ENCODE measurements around the gene PHGDH. TPM values are rescaled to one million over a fixed set of nuclear protein-coding genes. Genes with fewer than 3 reads are reported as not detected.
A peak's percentile ranks its signal among the peaks of the same experiment; 100 is the strongest.

PHGDH gene
- polyA plus RNA-seq, 1 donor, result 139 TPM

DNA sequence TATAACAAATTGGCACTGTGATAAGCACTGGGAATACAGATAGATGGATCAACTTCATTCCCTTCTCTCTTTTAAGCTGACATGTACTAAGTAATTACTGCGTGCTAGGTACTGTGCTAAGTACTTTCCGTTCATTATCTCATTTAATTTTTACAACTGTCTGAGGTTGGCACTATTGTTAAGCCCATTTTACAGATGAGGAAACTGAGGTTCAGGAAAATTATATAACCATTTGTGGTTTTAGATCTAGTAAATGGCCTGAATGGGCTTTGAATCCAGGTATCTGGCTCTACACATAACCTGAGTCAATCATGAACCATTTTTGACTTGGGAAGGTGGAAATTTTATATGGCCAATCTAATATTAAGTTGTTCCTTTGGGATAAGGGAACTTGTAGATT lies 60.6 kb downstream of the PHGDH start:
- no peak for DNase-seq
- H3K4me3 ChIP-seq (ENCODE audit: low read length), result no peak overlapping the region
- no peaks in the 10 kb centered on the region for H3K36me3 ChIP-seq (ENCODE audit: control insufficient read depth, insufficient read depth, low read length)
- peaks cover 52% of the 10 kb centered on the region for H3K4me1 ChIP-seq (ENCODE audit: control insufficient read depth, insufficient read depth, low read length)
- no CpG with 5 or more reads among the region's 2 CpGs for WGBS (ENCODE audit: insufficient coverage, low lambda C conversion rate)
- H3K27me3 ChIP-seq (ENCODE audit: control insufficient read depth, insufficient read depth, low read length), result no peaks in the 10 kb centered on the region
- H3K27ac ChIP-seq (ENCODE audit: low read length), result no peak overlapping the region
- H3K9me3 ChIP-seq (ENCODE audit: control insufficient read depth, low read depth, low read length), result no peaks in the 10 kb centered on the region

DNA sequence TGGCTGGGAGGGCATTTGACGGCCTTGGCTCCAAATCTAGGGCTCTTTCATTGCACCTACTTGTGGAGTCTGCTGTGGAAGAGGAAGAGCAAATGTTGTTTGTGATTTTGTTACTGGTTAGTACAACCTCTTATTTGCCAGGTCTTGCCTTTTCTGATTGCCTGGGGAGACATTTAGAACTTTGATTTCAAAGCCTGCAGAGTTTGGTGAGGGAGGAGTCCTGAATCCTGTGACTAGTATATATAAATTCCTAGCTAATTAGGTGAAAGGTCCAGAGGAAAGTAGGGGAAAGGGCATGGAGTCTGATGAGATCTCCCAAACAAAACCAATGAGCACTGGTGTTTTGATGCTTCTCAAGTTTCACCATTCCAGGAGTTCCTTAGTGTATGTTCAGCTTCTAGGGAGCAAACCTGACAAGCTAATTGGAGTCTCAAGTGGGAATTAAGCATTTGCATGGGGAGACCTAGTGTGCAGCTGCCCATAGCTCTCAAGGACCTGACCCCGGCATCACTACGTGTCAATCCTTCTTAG lies 62.0 kb downstream of the PHGDH start:
- H3K9me3 ChIP-seq (ENCODE audit: control insufficient read depth, low read depth, low read length), result no peaks in the 10 kb centered on the region
- peak; percentile 70 to 86 for DNase-seq
- no peaks in the 10 kb centered on the region for H3K27me3 ChIP-seq (ENCODE audit: control insufficient read depth, insufficient read depth, low read length)
- H3K27ac ChIP-seq (ENCODE audit: low read length), result peak overlapping the region; percentile 94
- H3K4me3 ChIP-seq (ENCODE audit: low read length), result no peak overlapping the region
- peaks cover 52% of the 10 kb centered on the region for H3K4me1 ChIP-seq (ENCODE audit: control insufficient read depth, insufficient read depth, low read length)
- no CpG with 5 or more reads among the region's 3 CpGs for WGBS (ENCODE audit: insufficient coverage, low lambda C conversion rate)
- H3K36me3 ChIP-seq (ENCODE audit: control insufficient read depth, insufficient read depth, low read length), result no peaks in the 10 kb centered on the region

DNA sequence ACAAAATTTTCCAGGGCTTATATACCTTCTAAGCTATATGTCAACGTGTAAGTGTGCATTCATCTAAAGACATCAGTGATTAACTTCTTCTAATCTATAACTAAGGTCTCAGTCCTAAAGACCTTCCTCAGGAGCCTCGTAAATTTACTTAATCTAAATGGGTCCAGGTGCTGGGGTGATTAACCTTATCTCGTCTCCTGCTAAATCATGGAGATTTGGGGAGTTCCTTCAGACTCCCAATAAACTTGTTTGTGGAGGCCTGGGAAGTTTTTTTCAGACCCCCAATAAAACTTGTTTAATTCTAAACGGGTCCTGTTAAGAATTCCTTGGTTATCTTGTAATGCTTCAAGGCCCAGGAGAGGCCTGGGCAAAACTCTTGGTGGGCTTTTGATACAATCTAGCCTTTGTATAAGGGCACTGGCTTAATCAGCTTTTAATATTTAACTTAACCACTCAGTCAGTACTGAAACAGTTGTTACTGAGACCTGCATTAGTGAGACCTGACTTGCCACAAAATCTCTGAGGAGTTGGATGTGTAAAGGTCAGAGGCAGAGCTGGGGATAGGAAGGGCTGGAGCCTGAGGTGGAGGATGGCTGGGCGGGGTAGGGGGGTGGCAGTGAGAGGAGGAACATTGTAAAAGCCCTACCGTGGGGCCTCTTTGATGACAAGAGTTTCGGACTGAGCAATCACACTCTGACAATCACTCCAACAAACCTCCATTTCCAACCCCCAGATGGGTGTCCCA lies 63.2 kb downstream of the PHGDH start:
- no peaks in the 10 kb centered on the region for H3K36me3 ChIP-seq (ENCODE audit: control insufficient read depth, insufficient read depth, low read length)
- H3K4me1 ChIP-seq (ENCODE audit: control insufficient read depth, insufficient read depth, low read length), result peaks cover 51% of the 10 kb centered on the region
- WGBS (ENCODE audit: insufficient coverage, low lambda C conversion rate), result no CpG with 5 or more reads among the region's 7 CpGs

DNA sequence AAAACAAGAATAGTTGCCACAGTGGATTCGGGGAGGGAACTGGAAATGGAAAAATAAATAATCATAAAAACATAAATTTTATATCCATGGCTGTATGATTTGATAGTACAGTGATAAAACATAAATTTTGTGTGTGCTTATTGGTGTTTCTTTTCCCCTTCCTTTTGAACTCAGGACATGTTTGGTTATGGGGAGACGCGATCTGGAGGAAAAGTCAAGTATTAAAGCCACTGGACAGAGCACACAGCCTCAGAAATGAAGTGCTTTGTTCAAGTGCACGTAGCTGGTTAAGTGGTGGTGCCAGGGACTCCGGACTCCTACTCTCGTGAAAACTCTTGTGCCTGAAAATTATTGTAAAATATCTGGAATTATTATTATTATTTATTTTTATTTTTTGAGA lies 66.6 kb downstream of the PHGDH start:
- no peaks in the 10 kb centered on the region for H3K27me3 ChIP-seq (ENCODE audit: control insufficient read depth, insufficient read depth, low read length)
- H3K4me1 ChIP-seq (ENCODE audit: control insufficient read depth, insufficient read depth, low read length), result peaks cover 45% of the 10 kb centered on the region
- 100% methylated on average over 2 of the region's 6 CpGs for WGBS (ENCODE audit: insufficient coverage, low lambda C conversion rate)
- H3K4me3 ChIP-seq (ENCODE audit: low read length), result no peak overlapping the region
- H3K27ac ChIP-seq (ENCODE audit: low read length), result no peak overlapping the region
- DNase-seq, result no peak
- H3K36me3 ChIP-seq (ENCODE audit: control insufficient read depth, insufficient read depth, low read length), result no peaks in the 10 kb centered on the region
- H3K9me3 ChIP-seq (ENCODE audit: control insufficient read depth, low read depth, low read length), result no peaks in the 10 kb centered on the region

More for the DNA sequence above, 63.2 kb downstream of the PHGDH start:
- H3K27me3 ChIP-seq (ENCODE audit: control insufficient read depth, insufficient read depth, low read length), result no peaks in the 10 kb centered on the region
- no peaks in the 10 kb centered on the region for H3K9me3 ChIP-seq (ENCODE audit: control insufficient read depth, low read depth, low read length)
- no peak overlapping the region for H3K4me3 ChIP-seq (ENCODE audit: low read length)
- peak; percentile 86 to 94 for DNase-seq
- H3K27ac ChIP-seq (ENCODE audit: low read length), result peak overlapping the region; percentile 94

DNA sequence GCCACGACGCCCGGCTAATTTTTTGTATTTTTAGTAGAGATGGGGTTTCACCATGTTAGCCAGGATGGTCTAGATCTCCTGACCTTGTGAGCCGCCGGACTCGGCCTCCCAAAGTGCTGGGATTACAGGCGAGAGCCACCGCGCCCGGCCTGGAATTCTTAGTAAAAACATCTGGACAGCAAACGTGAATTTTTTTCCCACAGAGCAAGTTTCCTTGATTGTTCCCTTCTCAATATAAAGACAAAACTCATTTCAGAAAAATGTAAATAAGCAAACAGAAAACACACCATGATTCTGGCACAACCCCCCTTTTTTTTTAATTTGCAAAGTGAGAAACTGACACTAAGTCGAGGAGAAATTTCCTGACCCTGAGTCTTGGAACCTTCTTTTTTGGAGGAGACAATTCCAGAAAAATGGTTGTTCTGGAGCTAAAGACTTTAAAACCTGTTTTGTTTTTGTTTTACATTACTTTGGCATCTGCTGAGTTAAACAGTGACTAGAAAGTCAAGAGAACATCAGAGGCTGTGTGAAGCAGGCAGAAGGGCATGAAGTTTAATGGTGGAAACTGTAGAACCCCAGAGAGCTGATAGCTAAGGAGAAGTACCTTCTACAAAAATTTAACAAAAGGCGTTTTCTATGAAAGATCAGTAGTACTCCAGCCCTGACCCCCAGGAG lies 67.3 kb downstream of the PHGDH start:
- Histone ChIP-seq H3K9me3 (ENCODE audit: control insufficient read depth, low read depth, low read length) (no peaks in the 10 kb centered on the region), H3K27me3 (ENCODE audit: control insufficient read depth, insufficient read depth, low read length) (no peaks in the 10 kb centered on the region), H3K36me3 (ENCODE audit: control insufficient read depth, insufficient read depth, low read length) (no peaks in the 10 kb centered on the region), H3K27ac (ENCODE audit: low read length) (peak overlapping the region; percentile 46), H3K4me3 (ENCODE audit: low read length) (no peak overlapping the region), H3K4me1 (ENCODE audit: control insufficient read depth, insufficient read depth, low read length) (peaks cover 45% of the 10 kb centered on the region)
- WGBS (ENCODE audit: insufficient coverage, low lambda C conversion rate), result 78% methylated on average over 2 of the region's 13 CpGs
- DNase-seq, result peak in 1 of 2 donors; percentile 47

DNA sequence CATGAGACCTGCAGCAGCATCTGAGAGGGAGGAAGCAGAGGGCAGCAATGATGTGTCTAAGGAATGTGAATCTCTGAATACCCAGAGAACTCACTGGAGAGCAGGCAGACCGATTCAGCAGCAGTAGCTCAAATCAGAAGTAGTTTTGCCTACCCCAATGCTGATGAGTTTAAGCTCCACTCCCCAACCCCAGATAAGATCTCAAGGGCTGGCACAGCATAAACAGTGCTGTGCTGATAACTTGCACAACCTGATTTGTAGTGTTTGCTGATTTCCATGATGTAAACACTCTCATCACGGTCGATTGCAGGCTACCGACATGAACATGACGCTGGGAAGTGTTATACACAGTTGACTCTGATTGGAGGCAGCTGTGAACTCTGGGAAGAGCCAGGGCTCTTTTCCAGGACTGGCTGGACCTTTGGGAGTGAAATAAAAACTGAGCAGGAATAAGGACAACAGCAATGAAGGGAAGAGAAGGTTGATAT lies 68.2 kb downstream of the PHGDH start:
- H3K4me1 ChIP-seq (ENCODE audit: control insufficient read depth, insufficient read depth, low read length), result peaks cover 46% of the 10 kb centered on the region
- H3K36me3 ChIP-seq (ENCODE audit: control insufficient read depth, insufficient read depth, low read length), result no peaks in the 10 kb centered on the region
- no CpG with 5 or more reads among the region's 5 CpGs for WGBS (ENCODE audit: insufficient coverage, low lambda C conversion rate)
- peak overlapping the region; percentile 46 for H3K27ac ChIP-seq (ENCODE audit: low read length)
- H3K4me3 ChIP-seq (ENCODE audit: low read length), result no peak overlapping the region
- DNase-seq, result peak in 1 of 2 donors; percentile 62
- H3K27me3 ChIP-seq (ENCODE audit: control insufficient read depth, insufficient read depth, low read length), result no peaks in the 10 kb centered on the region
- no peaks in the 10 kb centered on the region for H3K9me3 ChIP-seq (ENCODE audit: control insufficient read depth, low read depth, low read length)

DNA sequence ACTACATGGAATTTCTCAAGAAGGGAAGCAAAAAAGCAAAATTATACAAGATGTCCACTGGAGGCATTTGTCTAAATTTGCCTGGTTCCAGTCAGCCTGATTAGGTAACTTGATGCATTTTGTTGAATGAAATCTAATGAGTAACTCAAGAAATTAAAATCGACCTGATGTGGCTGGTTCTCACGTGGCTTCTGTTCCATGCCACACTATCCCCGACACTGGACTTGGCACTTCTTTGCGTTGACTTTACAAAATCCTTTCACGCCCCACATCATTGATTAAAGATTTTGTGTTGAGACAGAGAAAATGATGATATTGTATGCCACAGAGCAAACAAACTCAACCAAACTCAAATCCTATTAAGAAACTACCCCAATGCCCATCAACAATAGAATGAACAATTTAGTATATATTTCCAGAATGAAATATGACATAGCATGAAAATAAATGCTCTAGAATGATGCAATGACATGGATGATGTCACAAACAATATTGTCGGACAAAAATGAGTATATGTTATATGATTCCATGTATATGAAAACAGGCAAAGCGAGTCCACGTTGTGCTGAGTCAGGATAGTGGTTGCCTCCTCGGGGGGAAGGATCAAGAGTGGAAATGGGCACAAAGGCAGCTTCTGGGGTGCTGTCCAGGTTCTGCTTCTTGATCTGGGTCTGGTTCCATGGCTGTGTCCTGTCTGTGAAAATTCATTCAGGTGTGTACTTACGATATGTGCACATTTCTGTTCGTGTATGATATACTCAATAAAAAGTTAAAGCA lies 69.9 kb downstream of the PHGDH start:
- no peaks in the 10 kb centered on the region for H3K27me3 ChIP-seq (ENCODE audit: control insufficient read depth, insufficient read depth, low read length)
- 54% methylated on average over 3 of the region's 11 CpGs for WGBS (ENCODE audit: insufficient coverage, low lambda C conversion rate)
- peaks cover 47% of the 10 kb centered on the region for H3K4me1 ChIP-seq (ENCODE audit: control insufficient read depth, insufficient read depth, low read length)
- no peak for DNase-seq
- H3K9me3 ChIP-seq (ENCODE audit: control insufficient read depth, low read depth, low read length), result no peaks in the 10 kb centered on the region
- H3K4me3 ChIP-seq (ENCODE audit: low read length), result no peak overlapping the region
- H3K36me3 ChIP-seq (ENCODE audit: control insufficient read depth, insufficient read depth, low read length), result no peaks in the 10 kb centered on the region
- no peak overlapping the region for H3K27ac ChIP-seq (ENCODE audit: low read length)

DNA sequence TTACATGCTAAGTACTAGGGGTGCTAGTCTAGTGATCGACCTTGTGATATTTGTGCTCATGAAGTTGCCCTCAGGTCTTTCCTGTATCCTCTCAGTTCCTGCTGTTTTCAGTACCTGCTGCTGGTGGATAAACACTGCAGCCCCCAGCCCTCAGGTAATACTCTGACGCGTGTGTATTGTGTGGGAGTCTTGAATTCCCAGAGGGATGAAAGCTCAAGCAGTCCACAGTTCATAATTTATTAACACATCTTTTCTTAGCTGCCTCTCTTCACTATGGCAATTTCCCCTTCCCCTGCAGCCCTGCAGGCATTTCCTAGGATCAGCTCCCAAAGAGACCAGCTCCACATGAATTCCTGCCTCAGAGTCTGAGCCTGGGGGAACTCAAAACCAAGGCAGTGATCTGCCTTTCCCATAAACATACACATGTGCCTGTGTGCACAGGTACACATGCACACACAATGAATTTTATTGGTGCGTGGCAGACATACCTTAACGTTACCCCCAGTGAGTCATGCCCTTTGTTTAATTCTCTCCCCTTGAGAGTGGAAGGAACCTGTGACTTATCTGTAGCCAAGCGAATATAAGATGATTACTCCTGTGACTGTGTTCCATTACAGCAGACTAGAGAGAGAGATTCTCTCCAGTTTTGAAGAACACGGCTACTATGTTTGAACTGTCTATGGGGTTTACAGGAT lies 71.0 kb downstream of the PHGDH start:
- peak; percentile 40 to 68 for DNase-seq
- Histone ChIP-seq H3K4me1 (ENCODE audit: control insufficient read depth, insufficient read depth, low read length) (peaks cover 56% of the 10 kb centered on the region), H3K36me3 (ENCODE audit: control insufficient read depth, insufficient read depth, low read length) (no peaks in the 10 kb centered on the region), H3K27ac (ENCODE audit: low read length) (peak overlapping the region; percentile 75), H3K9me3 (ENCODE audit: control insufficient read depth, low read depth, low read length) (no peaks in the 10 kb centered on the region), H3K4me3 (ENCODE audit: low read length) (no peak overlapping the region), H3K27me3 (ENCODE audit: control insufficient read depth, insufficient read depth, low read length) (no peaks in the 10 kb centered on the region)
- WGBS (ENCODE audit: insufficient coverage, low lambda C conversion rate), result 40% methylated on average over 2 of the region's 7 CpGs

DNA sequence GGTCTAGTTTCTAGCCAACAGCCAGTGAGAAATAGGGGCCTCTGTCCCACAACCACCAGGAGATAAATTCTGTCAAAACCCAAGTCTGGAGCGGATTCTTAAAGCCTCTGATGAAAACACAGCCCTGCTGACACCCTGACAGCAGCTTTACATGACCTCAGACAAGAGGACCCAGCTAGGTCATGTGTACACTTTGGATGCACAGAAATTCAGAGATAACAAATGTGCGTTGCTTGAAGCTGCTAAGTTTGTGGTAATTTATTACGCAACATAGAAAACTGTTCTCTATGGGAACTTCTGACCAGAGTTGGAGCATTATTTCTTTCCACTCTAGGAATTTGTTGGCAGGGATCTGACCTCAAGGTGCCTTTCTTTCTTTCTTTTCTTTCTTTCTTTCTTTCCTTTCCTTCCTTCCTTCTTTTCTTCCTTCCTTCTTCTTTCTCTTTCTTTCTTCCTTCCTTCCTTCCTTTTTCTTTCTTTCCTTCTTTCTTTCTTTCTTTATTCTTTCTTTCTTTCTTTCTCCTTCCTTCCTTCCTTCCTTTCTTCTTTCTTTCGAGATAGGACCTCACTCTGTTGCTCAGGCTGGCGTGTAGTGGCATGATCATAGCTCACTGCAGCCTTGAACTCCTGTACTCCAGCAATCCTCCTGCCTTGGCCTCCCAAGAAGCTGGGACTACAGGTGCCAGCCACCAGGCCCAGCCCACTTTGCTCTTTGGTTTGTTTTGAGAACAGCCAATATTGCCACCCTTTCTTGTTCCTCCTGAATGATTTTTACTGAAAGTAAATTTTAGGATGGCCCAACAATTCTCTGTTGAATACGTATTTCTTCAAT lies 71.8 kb downstream of the PHGDH start:
- H3K4me3 ChIP-seq (ENCODE audit: low read length), result no peak overlapping the region
- DNase-seq, result peak; percentile 61 to 73
- peaks cover 62% of the 10 kb centered on the region for H3K4me1 ChIP-seq (ENCODE audit: control insufficient read depth, insufficient read depth, low read length)
- H3K27ac ChIP-seq (ENCODE audit: low read length), result peak overlapping the region; percentile 75
- 90% methylated on average over 2 of the region's 6 CpGs for WGBS (ENCODE audit: insufficient coverage, low lambda C conversion rate)
- H3K27me3 ChIP-seq (ENCODE audit: control insufficient read depth, insufficient read depth, low read length), result no peaks in the 10 kb centered on the region
- no peaks in the 10 kb centered on the region for H3K9me3 ChIP-seq (ENCODE audit: control insufficient read depth, low read depth, low read length)
- H3K36me3 ChIP-seq (ENCODE audit: control insufficient read depth, insufficient read depth, low read length), result no peaks in the 10 kb centered on the region

All from large intestine (tissue), 3 donors.